ENCODE results near the gene PASK.

DNA sequence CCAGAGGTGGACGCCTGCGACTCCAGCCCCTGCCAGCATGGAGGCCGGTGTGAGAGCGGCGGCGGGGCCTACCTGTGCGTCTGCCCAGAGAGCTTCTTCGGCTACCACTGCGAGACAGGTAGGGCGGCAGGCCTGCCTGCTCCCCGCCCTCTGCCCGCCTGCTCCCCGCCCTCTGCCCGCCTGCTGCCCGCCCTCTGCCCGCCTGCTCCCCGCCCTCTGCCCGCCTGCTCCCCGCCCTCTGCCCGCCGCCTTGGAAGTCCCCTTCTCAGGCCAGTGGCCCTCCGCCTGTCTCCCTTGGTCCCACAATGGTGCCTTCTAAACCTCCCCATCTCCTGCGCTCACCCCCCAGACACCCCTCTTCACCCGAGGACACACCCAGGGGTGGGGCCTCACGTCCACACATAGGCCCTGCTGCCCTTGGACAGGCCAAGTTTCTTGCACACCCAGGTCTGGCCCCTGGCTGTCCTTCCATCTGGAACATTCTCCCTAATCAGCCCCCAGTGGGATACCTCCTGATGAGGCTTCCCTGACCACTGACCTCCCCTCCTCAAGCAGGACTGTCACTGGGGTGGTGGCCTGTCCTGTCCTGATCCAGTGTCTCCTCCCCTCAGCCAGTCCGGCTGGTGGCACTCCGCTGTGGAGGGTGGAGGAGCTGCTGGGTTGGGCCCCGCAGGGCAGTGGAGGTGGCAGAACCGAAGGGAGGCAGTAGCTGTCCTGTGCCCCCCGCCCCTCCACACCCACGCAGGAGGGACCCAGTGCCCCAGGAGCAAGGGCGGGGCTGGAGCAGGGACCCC is 85.1 kb downstream of the PASK start:
- TF ChIP-seq, protein P1, sequence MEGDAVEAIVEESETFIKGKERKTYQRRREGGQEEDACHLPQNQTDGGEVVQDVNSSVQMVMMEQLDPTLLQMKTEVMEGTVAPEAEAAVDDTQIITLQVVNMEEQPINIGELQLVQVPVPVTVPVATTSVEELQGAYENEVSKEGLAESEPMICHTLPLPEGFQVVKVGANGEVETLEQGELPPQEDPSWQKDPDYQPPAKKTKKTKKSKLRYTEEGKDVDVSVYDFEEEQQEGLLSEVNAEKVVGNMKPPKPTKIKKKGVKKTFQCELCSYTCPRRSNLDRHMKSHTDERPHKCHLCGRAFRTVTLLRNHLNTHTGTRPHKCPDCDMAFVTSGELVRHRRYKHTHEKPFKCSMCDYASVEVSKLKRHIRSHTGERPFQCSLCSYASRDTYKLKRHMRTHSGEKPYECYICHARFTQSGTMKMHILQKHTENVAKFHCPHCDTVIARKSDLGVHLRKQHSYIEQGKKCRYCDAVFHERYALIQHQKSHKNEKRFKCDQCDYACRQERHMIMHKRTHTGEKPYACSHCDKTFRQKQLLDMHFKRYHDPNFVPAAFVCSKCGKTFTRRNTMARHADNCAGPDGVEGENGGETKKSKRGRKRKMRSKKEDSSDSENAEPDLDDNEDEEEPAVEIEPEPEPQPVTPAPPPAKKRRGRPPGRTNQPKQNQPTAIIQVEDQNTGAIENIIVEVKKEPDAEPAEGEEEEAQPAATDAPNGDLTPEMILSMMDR (IDR thresholded peaks at IDR 0.05): no peak
- no peak for TF ChIP-seq TCF7L2 (IDR thresholded peaks at IDR 0.05; ENCODE audit: low read depth, low read length)
- no peak for TF ChIP-seq POLR2AphosphoS5 (IDR thresholded peaks at IDR 0.05; ENCODE audit: low read depth, low read length)
- TF ChIP-seq, protein P2, sequence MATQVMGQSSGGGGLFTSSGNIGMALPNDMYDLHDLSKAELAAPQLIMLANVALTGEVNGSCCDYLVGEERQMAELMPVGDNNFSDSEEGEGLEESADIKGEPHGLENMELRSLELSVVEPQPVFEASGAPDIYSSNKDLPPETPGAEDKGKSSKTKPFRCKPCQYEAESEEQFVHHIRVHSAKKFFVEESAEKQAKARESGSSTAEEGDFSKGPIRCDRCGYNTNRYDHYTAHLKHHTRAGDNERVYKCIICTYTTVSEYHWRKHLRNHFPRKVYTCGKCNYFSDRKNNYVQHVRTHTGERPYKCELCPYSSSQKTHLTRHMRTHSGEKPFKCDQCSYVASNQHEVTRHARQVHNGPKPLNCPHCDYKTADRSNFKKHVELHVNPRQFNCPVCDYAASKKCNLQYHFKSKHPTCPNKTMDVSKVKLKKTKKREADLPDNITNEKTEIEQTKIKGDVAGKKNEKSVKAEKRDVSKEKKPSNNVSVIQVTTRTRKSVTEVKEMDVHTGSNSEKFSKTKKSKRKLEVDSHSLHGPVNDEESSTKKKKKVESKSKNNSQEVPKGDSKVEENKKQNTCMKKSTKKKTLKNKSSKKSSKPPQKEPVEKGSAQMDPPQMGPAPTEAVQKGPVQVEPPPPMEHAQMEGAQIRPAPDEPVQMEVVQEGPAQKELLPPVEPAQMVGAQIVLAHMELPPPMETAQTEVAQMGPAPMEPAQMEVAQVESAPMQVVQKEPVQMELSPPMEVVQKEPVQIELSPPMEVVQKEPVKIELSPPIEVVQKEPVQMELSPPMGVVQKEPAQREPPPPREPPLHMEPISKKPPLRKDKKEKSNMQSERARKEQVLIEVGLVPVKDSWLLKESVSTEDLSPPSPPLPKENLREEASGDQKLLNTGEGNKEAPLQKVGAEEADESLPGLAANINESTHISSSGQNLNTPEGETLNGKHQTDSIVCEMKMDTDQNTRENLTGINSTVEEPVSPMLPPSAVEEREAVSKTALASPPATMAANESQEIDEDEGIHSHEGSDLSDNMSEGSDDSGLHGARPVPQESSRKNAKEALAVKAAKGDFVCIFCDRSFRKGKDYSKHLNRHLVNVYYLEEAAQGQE (IDR thresholded peaks at IDR 0.05; ENCODE audit: insufficient read depth in 1 of 2, low read depth in 2 of 2, low read length in 1 of 2): no peak
